GM18498 (cell line): Measurements from ENCODE around the gene HAO2.

Source experiments
- ATAC-seq: cut with Tn5 transposase; IDR thresholded peaks from one replicate; pipeline ENCODE4 v1.9.1; 2021; ENCODE audit warnings: mild to moderate bottlenecking, moderate library complexity; ENCODE audit not compliant: unreplicated experiment

The HAO2 gene

DNA sequence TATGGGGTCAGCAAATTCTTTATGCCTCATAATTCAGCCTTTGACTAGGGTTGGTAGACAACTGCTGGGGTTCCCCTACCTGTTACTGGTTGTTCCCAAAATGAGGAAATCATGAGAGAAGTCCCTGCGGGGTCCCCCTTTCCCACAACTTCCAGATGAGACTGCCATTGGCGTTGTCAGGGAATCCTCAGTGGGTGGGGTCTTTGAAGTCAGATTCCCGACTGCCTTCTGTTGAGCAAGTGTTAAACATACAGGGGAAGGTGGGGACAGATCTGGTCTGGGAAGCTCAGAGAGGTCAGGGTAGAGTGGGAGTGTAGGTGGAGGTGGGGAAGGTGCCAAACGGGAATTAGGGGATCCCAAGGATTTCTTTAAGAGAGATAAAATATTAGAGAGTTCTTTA, 61.1 kb downstream of the HAO2 start:
- ATAC-seq = no peak

DNA sequence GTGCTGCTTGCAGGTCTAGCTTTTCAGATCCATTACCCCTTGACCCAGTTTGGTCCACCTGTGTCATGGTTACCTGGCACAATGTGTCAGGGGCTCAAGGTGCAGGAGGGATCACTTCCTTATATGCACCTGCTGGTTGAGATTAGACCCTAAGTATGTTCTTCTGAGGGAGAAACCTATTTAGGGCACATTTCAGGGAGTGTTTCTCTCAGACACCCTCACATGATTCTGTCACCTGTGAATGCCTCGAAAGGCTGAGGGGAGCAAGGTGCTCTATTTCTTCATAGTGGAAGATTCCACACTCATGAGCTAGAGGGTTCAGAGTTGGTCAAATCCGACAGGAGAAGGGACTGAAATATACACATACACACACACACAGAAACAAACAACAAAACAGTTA, 61.9 kb downstream of the HAO2 start:
- ATAC-seq = no peak

GRCh38 chr1:119431836-119432235, 63.3 kb downstream of the HAO2 start:
- no peak for ATAC-seq

GRCh38 chr1:119435052-119435451, 66.5 kb downstream of the HAO2 start:
- ATAC-seq = no peak

GRCh38 chr1:119438761-119439160, 70.2 kb downstream of the HAO2 start:
- ATAC-seq = no peak

- no peak for ATAC-seq
These were observed 72.2 kb downstream of the HAO2 start for GRCh38 chr1:119440721-119441307.

- no peak for ATAC-seq
These were observed 74.2 kb downstream of the HAO2 start for GRCh38 chr1:119442756-119443155.
